Measurements from ENCODE around the gene ABCA2.

Gene ABCA2

GRCh38 chr9:136969150-136969549 is 58.9 kb downstream of the ABCA2 start:
- TF ChIP-seq CTCF (IDR thresholded peaks at IDR 0.05; ENCODE audit: low read depth, low read length) = no peak
- DNase-seq (ENCODE audit: low read depth in 2 of 2) = no peak
- no peak overlapping the region for H3K4me3 ChIP-seq (replicated peaks in 1 of 2; ENCODE audit: low read depth in 2 of 2, low read length in 2 of 2)

- H3K4me3 ChIP-seq (replicated peaks in 1 of 2; ENCODE audit: low read depth in 2 of 2, low read length in 2 of 2) = no peak overlapping the region
- no peak for TF ChIP-seq CTCF (IDR thresholded peaks at IDR 0.05; ENCODE audit: low read depth, low read length)
- no peak for DNase-seq (ENCODE audit: low read depth in 2 of 2)
Observed at GRCh38 chr9:136968333-136969127, 59.5 kb downstream of the ABCA2 start.

- H3K4me3 ChIP-seq (replicated peaks in 1 of 2; ENCODE audit: low read depth in 2 of 2, low read length in 2 of 2) = no peak overlapping the region
- no peak for DNase-seq (ENCODE audit: low read depth in 2 of 2)
- TF ChIP-seq CTCF (IDR thresholded peaks at IDR 0.05; ENCODE audit: low read depth, low read length) = no peak
Observed at GRCh38 chr9:136965771-136966484, 62.1 kb downstream of the ABCA2 start.

- no peak overlapping the region for H3K4me3 ChIP-seq (replicated peaks in 1 of 2; ENCODE audit: low read depth in 2 of 2, low read length in 2 of 2)
- no peak for TF ChIP-seq CTCF (IDR thresholded peaks at IDR 0.05; ENCODE audit: low read depth, low read length)
- DNase-seq (ENCODE audit: low read depth in 2 of 2) = no peak
Observed at GRCh38 chr9:136964833-136965422, 63.1 kb downstream of the ABCA2 start.

- no peak overlapping the region for H3K4me3 ChIP-seq (replicated peaks in 1 of 2; ENCODE audit: low read depth in 2 of 2, low read length in 2 of 2)
- no peak for TF ChIP-seq CTCF (IDR thresholded peaks at IDR 0.05; ENCODE audit: low read depth, low read length)
- no peak for DNase-seq (ENCODE audit: low read depth in 2 of 2)
Observed at GRCh38 chr9:136964171-136964689, 63.8 kb downstream of the ABCA2 start.

GRCh38 chr9:136963751-136964150 is 64.3 kb downstream of the ABCA2 start:
- H3K4me3 ChIP-seq (replicated peaks in 1 of 2; ENCODE audit: low read depth in 2 of 2, low read length in 2 of 2) = no peak overlapping the region
- no peak for TF ChIP-seq CTCF (IDR thresholded peaks at IDR 0.05; ENCODE audit: low read depth, low read length)
- DNase-seq (ENCODE audit: low read depth in 2 of 2) = no peak

Measured in cardiac fibroblast (primary cell).